Measurements from ENCODE around the gene SLCO4A1. TPM values are rescaled to one million over a fixed set of nuclear protein-coding genes. Genes with fewer than 3 reads are reported as not detected.

Gene SLCO4A1
- polyA plus RNA-seq, 1 donor (not counting 4 experiments of a cell fraction or from before 2014, with no cell fraction given), result 1.8 TPM

DNA sequence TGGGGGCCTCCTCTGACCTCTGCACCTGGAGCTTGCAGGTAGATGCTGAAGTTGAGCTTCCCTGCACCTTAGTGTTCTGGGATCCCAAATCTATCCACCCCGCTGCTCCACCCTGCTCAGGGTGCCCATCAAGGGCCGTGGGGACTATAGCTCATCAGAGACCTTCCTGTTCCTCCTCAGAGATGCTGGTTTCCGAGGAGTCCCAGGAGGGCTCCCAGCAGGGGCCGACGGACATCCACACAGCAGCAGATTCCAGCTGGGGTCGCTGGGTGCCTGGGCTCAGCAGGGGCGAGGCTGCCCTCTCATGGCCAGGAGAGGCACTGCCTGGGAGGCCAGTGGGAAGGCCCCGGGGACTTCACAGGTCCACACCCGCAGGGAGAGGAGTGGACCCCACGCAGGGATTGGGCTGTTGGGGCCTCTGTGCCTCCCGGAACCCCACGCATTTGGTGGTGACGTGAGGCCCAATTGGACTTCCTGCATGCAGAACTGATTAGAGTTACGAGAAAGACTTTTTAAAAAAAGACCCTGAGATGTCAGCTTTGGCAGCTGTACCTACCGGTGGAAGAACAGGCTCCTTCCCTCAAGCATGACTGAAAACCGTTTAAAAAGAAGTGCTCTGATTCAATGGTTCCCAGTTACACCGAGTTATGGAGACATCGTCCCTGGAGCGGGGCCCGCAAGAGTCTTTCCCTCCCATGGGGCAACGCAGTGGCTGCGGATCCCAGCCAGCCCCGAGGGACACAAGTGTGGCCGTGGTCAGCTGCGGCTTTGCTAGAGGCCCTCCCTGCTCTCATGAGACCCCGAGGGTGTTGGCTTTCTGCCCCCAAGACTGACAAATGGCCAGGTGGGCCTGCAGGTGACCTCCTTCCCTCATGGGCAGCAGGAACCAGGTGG, 25.3 kb upstream of the SLCO4A1 start:
- no peak for DNase-seq (ENCODE audit: low read depth, low spot score)
- Histone ChIP-seq H4K20me1 (ENCODE audit: control insufficient read depth, extremely low read depth, insufficient read depth, low read length) (no peaks in the 10 kb centered on the region), H2AFZ (ENCODE audit: control insufficient read depth, low read length) (no peak overlapping the region), H3K9me3 (ENCODE audit: control insufficient read depth, low read depth, low read length) (no peaks in the 10 kb centered on the region), H3K4me2 (ENCODE audit: control insufficient read depth, extremely low read depth, insufficient read depth, low read depth, low read length) (no peak overlapping the region), H3K4me3 (ENCODE audit: control insufficient read depth in 2 of 3, extremely low read depth in 1 of 3, insufficient read depth in 2 of 3, low read depth in 1 of 3, low read length in 3 of 3) (no peak overlapping the region), H3K36me3 (ENCODE audit: control insufficient read depth in 2 of 2, extremely low read depth in 1 of 2, insufficient read depth in 2 of 2, low read length in 2 of 2) (no peaks in the 10 kb centered on the region), H3K4me1 (ENCODE audit: control insufficient read depth, extremely low read depth, insufficient read depth, low read length) (peaks cover 4% of the 10 kb centered on the region), H3K79me2 (ENCODE audit: control insufficient read depth, insufficient read depth, low read length) (no peaks in the 10 kb centered on the region), H3K9ac (ENCODE audit: control insufficient read depth, extremely low read depth, insufficient read depth, low read length) (no peak overlapping the region), H3K27ac (ENCODE audit: control insufficient read depth, insufficient read depth, low read length) (no peak overlapping the region), H3K27me3 (ENCODE audit: control insufficient read depth, extremely low read depth, insufficient read depth, low read length) (peaks cover 8% of the 10 kb centered on the region), H3K9me1 (ENCODE audit: control insufficient read depth, extremely low read depth, insufficient read depth, low read length) (no peaks in the 10 kb centered on the region)
- TF ChIP-seq EZH2 (IDR thresholded peaks at IDR 0.05; ENCODE audit: low read length), result no peak
- TF ChIP-seq, protein P1, sequence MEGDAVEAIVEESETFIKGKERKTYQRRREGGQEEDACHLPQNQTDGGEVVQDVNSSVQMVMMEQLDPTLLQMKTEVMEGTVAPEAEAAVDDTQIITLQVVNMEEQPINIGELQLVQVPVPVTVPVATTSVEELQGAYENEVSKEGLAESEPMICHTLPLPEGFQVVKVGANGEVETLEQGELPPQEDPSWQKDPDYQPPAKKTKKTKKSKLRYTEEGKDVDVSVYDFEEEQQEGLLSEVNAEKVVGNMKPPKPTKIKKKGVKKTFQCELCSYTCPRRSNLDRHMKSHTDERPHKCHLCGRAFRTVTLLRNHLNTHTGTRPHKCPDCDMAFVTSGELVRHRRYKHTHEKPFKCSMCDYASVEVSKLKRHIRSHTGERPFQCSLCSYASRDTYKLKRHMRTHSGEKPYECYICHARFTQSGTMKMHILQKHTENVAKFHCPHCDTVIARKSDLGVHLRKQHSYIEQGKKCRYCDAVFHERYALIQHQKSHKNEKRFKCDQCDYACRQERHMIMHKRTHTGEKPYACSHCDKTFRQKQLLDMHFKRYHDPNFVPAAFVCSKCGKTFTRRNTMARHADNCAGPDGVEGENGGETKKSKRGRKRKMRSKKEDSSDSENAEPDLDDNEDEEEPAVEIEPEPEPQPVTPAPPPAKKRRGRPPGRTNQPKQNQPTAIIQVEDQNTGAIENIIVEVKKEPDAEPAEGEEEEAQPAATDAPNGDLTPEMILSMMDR (optimal IDR thresholded peaks at IDR 0.05 in 1 of 3, IDR thresholded peaks at IDR 0.05 in 1 of 3, conservative IDR thresholded peaks at IDR 0.05 in 1 of 3; ENCODE audit: extremely low read depth in 1 of 3, insufficient read depth in 2 of 3, low read length in 3 of 3), result peak; percentile 93 to 97 (median 97)
- no peak for FAIRE-seq
- dilution Hi-C loops (cut with MboI; ENCODE audit: extremely low pct_ligation_motif_present, low sequenced_read_pairs), result no loop called here

DNA sequence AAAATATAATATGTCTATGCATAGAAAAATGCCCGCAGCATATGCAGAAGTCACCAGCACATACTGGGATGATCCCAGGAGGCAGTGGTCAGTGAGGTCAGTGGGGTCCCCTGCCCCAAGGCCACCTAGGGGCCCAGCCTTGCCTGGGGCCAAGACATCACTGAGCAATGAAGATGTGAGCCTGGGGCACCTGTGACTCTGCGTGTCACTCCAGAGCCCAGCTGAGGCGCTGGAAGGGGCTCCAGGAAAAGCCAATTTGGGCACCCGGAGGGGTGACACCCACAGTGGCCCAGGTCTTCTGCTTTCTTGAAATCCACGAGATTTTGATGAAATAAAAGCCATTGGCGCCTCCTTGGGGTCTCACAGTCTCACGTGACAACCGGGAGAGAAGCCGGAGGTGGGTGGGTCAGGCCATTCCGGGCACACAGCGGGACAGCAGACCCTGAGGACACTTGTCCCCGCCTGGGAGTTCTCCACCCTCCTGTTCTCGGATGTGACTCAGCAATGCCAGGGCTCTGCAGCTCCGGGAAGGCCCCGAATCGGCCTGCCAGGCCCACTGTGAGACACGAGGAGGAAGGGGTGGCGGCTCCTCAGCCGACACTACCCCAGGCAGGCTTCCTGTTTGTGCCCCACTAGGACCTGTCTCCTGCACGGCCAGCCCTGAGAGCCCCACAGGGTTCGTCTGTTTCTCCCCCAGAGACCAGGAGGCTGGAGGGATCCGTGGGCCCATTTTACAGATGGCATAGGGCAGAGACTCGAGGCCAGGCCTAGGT, 24.4 kb upstream of the SLCO4A1 start:
- no peak overlapping the region for H3K27ac ChIP-seq (ENCODE audit: control insufficient read depth, insufficient read depth, low read length)
- H3K4me3 ChIP-seq (ENCODE audit: control insufficient read depth in 2 of 3, extremely low read depth in 1 of 3, insufficient read depth in 2 of 3, low read depth in 1 of 3, low read length in 3 of 3), result no peak overlapping the region
- peaks cover 6% of the 10 kb centered on the region for H3K4me1 ChIP-seq (ENCODE audit: control insufficient read depth, extremely low read depth, insufficient read depth, low read length)
- no peaks in the 10 kb centered on the region for H3K9me3 ChIP-seq (ENCODE audit: control insufficient read depth, low read depth, low read length)
- H3K79me2 ChIP-seq (ENCODE audit: control insufficient read depth, insufficient read depth, low read length), result no peaks in the 10 kb centered on the region
- no peaks in the 10 kb centered on the region for H4K20me1 ChIP-seq (ENCODE audit: control insufficient read depth, extremely low read depth, insufficient read depth, low read length)
- peaks cover 5% of the 10 kb centered on the region for H3K27me3 ChIP-seq (ENCODE audit: control insufficient read depth, extremely low read depth, insufficient read depth, low read length)
- H3K36me3 ChIP-seq (ENCODE audit: control insufficient read depth in 2 of 2, extremely low read depth in 1 of 2, insufficient read depth in 2 of 2, low read length in 2 of 2), result no peaks in the 10 kb centered on the region
- no peak overlapping the region for H3K4me2 ChIP-seq (ENCODE audit: control insufficient read depth, extremely low read depth, insufficient read depth, low read depth, low read length)
- no peak for DNase-seq (ENCODE audit: low read depth, low spot score)
- no peak overlapping the region for H3K9ac ChIP-seq (ENCODE audit: control insufficient read depth, extremely low read depth, insufficient read depth, low read length)
- no peaks in the 10 kb centered on the region for H3K9me1 ChIP-seq (ENCODE audit: control insufficient read depth, extremely low read depth, insufficient read depth, low read length)
- H2AFZ ChIP-seq (ENCODE audit: control insufficient read depth, low read length), result no peak overlapping the region
- FAIRE-seq, result no peak
- dilution Hi-C loops (cut with MboI; ENCODE audit: extremely low pct_ligation_motif_present, low sequenced_read_pairs), result no loop called here
- no peak for TF ChIP-seq EZH2 (IDR thresholded peaks at IDR 0.05; ENCODE audit: low read length)
- TF ChIP-seq, protein P1 (optimal IDR thresholded peaks at IDR 0.05 in 1 of 3, IDR thresholded peaks at IDR 0.05 in 1 of 3, conservative IDR thresholded peaks at IDR 0.05 in 1 of 3; ENCODE audit: extremely low read depth in 1 of 3, insufficient read depth in 2 of 3, low read length in 3 of 3), result no peak
